ENCODE measurements around the gene FAF1. TPM values are rescaled to one million over a fixed set of nuclear protein-coding genes. Genes with fewer than 3 reads are reported as not detected.

FAF1 gene
- total RNA-seq, 1 experiment from 2014 or later = 148 TPM

GRCh38 chr1:50416553-50417453 is 543.3 kb downstream of the FAF1 start:
- DNase-seq (ENCODE audit: low read depth) = no peak

DNA sequence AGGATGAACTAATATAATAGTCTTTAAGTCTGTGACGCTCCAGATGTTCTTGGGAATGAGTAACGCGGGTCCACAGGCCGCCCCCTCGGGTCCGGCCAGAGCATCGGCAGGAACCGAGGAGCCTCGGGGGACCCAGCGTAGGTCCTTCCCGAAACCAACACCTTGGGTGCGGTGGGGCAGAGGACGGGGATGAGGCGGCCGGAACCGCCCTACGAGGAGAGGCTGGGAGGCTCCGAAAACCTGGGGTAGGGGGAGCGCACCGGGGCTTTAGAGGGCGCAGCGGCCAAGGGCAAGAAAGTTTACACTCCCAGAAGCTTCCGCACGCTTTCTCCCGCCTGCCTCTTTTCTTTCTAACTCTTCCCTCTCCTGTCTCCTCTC is 543.9 kb downstream of the FAF1 start:
- no peak for DNase-seq (ENCODE audit: low read depth)

DNA sequence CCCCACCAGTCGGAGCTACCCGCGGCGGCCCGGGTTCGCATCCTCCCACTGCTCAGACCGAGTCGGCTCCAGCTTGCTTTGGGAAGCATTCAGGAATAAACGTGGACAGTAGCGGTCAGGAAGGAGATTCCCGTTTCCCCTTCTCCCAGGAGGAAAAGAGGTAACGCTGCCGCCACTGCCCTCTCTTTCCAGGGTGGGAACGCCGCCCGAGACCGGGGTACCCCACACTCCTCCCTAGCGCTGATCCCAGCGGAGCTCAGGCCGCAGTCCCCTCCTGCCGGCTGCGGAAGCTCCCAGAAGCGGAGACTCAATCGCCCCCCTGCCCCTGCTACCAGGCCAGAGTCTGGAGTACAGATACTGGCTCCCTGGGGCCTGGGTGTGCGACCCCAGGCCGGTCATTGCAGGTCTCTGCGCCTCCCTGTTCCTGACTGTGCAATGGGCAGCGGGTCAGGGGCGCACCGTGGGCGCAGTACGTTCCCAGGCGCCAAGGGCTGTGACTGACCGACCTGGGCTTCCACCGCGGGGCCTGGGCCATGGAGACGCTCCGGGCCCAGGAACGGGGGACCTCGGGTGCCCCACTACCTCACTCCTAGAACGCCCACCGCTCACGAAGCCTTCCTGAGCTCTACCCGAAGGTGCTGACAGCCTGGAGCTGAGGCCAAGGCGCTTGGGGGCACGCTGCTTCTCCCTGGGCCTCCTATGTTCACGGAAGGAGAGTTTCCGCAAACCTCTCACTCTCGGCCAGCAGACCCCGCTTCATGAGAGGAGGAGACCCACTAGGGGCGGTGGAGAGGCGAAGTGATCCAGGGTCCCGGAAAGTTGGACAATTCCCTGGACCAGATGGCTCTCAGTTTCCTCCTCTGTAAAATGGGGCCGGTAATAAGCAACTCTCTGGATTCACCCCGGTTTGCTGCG is 544.6 kb downstream of the FAF1 start:
- DNase-seq (ENCODE audit: low read depth) = no peak

DNA sequence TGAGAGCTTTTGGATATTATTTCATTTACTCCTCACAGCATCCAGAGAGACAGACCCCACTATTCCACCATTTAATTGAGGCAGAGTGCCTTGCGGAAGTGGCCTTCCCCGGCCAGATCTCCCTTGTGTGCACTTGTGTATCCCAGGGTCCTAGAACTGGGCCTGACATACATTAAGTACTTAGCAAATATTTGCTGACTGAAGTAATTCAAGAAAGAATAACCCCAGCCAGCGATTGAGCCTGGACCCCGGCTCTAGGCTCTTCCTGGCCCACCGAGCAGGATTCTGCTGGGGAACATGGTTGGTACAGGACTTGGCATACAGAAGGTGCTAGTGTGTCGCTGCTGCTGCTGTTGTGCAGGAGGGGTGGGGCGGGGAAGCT is 545.2 kb downstream of the FAF1 start:
- no peak for DNase-seq (ENCODE audit: low read depth)

- DNase-seq (ENCODE audit: low read depth) = no peak
These were observed 547.1 kb downstream of the FAF1 start for GRCh38 chr1:50412813-50413476.

DNA sequence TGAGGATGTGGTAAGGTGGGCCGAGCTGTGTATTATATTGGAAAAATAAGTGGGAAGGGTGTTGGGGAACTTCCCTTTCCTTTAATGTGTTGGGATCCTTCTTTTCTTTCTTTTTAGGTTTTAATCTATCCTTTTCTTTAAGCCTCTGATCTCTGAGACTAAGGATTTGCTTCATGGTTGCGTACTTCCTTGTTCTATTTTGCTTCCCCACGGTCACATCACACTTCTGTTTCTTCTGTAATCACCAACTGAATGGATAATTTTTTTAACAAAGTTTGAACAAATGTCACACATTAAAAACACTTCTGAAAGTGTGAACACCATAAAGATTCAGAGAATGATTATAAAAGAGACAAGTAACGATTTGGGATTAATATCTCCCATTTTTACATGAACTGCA is 554.3 kb downstream of the FAF1 start:
- DNase-seq (ENCODE audit: low read depth) = no peak

DNA sequence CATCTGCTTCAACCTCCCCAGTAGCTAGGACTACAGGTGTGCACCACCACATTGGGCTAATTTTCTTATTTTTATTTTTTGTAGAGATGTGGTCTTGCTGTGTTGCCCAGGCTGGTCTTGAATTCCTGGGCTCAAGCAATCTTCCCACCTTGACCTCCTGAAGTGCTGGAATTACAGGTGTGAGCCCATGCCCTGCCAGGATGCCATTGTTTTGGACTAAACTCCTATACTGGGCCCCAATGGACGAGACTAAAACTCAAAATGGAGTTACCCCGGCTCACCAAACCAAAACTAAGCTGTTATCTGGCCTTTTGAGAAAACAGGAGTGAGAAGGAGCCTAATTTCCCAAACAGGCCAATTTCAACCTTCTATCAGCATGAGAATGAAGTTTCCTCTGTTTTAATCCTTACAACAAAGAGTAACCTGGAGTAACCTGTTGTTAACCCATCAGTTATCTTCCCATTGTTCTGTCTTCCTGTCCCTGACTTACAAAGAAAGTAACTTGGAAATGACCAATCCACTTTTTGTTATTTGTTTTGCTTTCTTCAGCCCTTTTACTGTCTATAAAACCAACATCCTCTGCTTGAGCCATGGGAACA is 566.4 kb downstream of the FAF1 start:
- no peak for DNase-seq (ENCODE audit: low read depth)

Other genes with a start within 250 kb of the FAF1 start
- gene CDKN2C, start 10.0 kb upstream of the FAF1 start, total RNA-seq (2014; rRNA removed; shearing (Covaris generic)) = 55.7 and 55.8 TPM in 2 replicates
- not detected in 2 replicates for gene C1orf185, start 142.0 kb upstream of the FAF1 start, total RNA-seq (2014; rRNA removed; shearing (Covaris generic))